ENCODE results near the gene RIT2. TPM values are rescaled to one million over a fixed set of nuclear protein-coding genes. Genes with fewer than 3 reads are reported as not detected.

The RIT2 gene
- total RNA-seq, 1 experiment from 2014 or later, result not detected

GRCh38 chr18:42929857-42930256 is 185.6 kb downstream of the RIT2 start:
- DNase-seq (ENCODE audit: low spot score), result no peak

- no peak for DNase-seq (ENCODE audit: low spot score)
Measured at GRCh38 chr18:42929181-42929580, 186.3 kb downstream of the RIT2 start.

GRCh38 chr18:42925036-42925435 is 190.4 kb downstream of the RIT2 start:
- DNase-seq (ENCODE audit: low spot score), result no peak

GRCh38 chr18:42922363-42922762 is 193.1 kb downstream of the RIT2 start:
- DNase-seq (ENCODE audit: low spot score), result no peak

- no peak for DNase-seq (ENCODE audit: low spot score)
Measured at GRCh38 chr18:42921226-42921737, 194.2 kb downstream of the RIT2 start.

- no peak for DNase-seq (ENCODE audit: low spot score)
Measured at GRCh38 chr18:42920621-42921020, 194.9 kb downstream of the RIT2 start.

- no peak for DNase-seq (ENCODE audit: low spot score)
Measured at GRCh38 chr18:42915299-42915698, 200.2 kb downstream of the RIT2 start.

- no peak for DNase-seq (ENCODE audit: low spot score)
Measured at GRCh38 chr18:42914476-42914875, 201.0 kb downstream of the RIT2 start.

GRCh38 chr18:42909095-42909494 is 206.4 kb downstream of the RIT2 start:
- DNase-seq (ENCODE audit: low spot score), result no peak

- DNase-seq (ENCODE audit: low spot score), result no peak
Measured at GRCh38 chr18:42906761-42907160, 208.7 kb downstream of the RIT2 start.

GRCh38 chr18:42901161-42901560 is 214.3 kb downstream of the RIT2 start:
- DNase-seq (ENCODE audit: low spot score), result peak; percentile 11

- no peak for DNase-seq (ENCODE audit: low spot score)
Measured at GRCh38 chr18:42893977-42894376, 221.5 kb downstream of the RIT2 start.

- no peak for DNase-seq (ENCODE audit: low spot score)
Measured at GRCh38 chr18:42892181-42892580, 223.3 kb downstream of the RIT2 start.

- no peak for DNase-seq (ENCODE audit: low spot score)
Measured at GRCh38 chr18:42891705-42892104, 223.8 kb downstream of the RIT2 start.

GRCh38 chr18:42883169-42883568 is 232.3 kb downstream of the RIT2 start:
- no peak for DNase-seq (ENCODE audit: low spot score)

- no peak for DNase-seq (ENCODE audit: low spot score)
Measured at GRCh38 chr18:42882122-42882521, 233.4 kb downstream of the RIT2 start.

- DNase-seq (ENCODE audit: low spot score), result no peak
Measured at GRCh38 chr18:42872838-42873237, 242.6 kb downstream of the RIT2 start.

- DNase-seq (ENCODE audit: low spot score), result no peak
Measured at GRCh38 chr18:42864876-42865275, 250.6 kb downstream of the RIT2 start.

- no peak for DNase-seq (ENCODE audit: low spot score)
Measured at GRCh38 chr18:42861271-42861670, 254.2 kb downstream of the RIT2 start.

- no peak for DNase-seq (ENCODE audit: low spot score)
Measured at GRCh38 chr18:42860548-42860947, 254.9 kb downstream of the RIT2 start.

GRCh38 chr18:42860011-42860410 is 255.5 kb downstream of the RIT2 start:
- no peak for DNase-seq (ENCODE audit: low spot score)

- DNase-seq (ENCODE audit: low spot score), result no peak
Measured at GRCh38 chr18:42854558-42854957, 260.9 kb downstream of the RIT2 start.

GRCh38 chr18:42850174-42851083 is 265.1 kb downstream of the RIT2 start:
- DNase-seq (ENCODE audit: low spot score), result no peak

Data from HT-29 (cell line).